Measurements from ENCODE around the gene EEF1A1. TPM values are rescaled to one million over a fixed set of nuclear protein-coding genes. Genes with fewer than 3 reads are reported as not detected.
A peak's percentile ranks its signal among the peaks of the same experiment; 100 is the strongest.
"Not testable (repeated sequence)": the region's sequence is repeated elsewhere in the genome, so short reads cannot be mapped to it uniquely, and the experiment has no call there.

Gene EEF1A1
- total and polyA plus RNA-seq, 2 experiments from 2014 or later, result 3,887 to 14,561 TPM

DNA sequence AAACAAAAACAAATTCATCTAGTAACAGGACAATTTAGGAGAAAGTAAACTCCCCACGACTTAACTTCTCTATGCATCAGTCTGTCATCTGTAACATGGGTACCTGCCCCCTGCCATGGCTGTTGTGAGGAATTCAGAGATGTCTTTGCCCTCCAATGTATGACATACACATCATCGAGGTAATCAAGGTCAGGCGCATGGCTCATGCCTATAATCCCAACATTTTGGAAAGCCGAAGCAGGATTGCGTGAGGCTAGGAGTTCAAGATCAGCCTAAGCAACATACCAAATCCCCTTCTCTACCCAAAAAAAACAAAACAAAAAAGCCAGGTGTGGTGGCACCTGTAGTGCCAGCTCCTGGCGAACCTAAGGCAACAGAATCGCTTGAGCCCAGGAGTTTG is 9.0 kb downstream of the EEF1A1 start:
- Histone ChIP-seq H3K27me3 (replicated peaks; ENCODE audit: insufficient read depth) (no peaks in the 10 kb centered on the region), H3K27ac (no peak overlapping the region), H4K20me1 (ENCODE audit: insufficient read depth) (peaks cover 21% of the 10 kb centered on the region), H3K4me1 (ENCODE audit: insufficient read depth) (peaks cover 10% of the 10 kb centered on the region), H3K9me3 (ENCODE audit: low read depth) (no peaks in the 10 kb centered on the region), H3K79me2 (ENCODE audit: insufficient read depth) (peaks cover 7% of the 10 kb centered on the region), H3F3A (ENCODE audit: insufficient read depth) (peaks cover 73% of the 10 kb centered on the region), H3K36me3 (ENCODE audit: low read depth) (peaks cover 19% of the 10 kb centered on the region), H3K9me2 (ENCODE audit: insufficient read depth) (no peaks in the 10 kb centered on the region), H3K4me2 (ENCODE audit: unreplicated experiment) (no peak overlapping the region), H2AFZ (no peak overlapping the region), H3K4me3 (no peak overlapping the region), H3K9ac (no peak overlapping the region)
- WGBS, 2 experiments (ENCODE audit: low coverage in 1 of 2, low lambda C conversion rate in 2 of 2, missing lambda C conversion rate in 2 of 2), result 94 to 96% methylated on average over 7 of the region's 7 CpGs
- peak; percentile 14 for DNase-seq
- in situ Hi-C loops (cut with MboI), result loop anchor here (25.0 kb wide), 1 partner anchor 101 kb away; no protein-coding TSS in a partner anchor
- TF ChIP-seq EZH2 (IDR thresholded peaks at IDR 0.05; ENCODE audit: insufficient read depth, poor library complexity, severe bottlenecking) (no peak), EZH2phosphoT487 (IDR thresholded peaks at IDR 0.05; ENCODE audit: insufficient read depth, low read depth) (no peak)

DNA sequence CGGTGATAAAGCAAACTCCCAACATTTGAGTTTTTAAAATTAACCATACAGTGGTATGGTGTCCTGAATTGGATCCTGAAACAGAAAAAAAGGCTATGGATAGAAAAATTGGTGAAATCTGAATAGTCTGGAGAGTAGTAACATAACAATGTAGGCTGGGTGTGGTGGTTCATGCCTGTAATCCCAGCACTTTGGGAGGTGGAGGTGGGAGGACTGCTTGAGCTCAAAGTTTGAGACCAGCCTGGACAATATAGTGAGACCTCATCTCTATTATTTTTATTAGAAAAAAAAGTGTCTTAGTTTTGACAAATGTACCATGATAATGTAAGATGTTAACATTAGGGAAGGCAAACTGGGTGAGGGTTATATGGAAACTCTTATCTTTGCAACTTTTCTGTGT is 11.0 kb downstream of the EEF1A1 start:
- H3K4me3 ChIP-seq, result no peak overlapping the region
- H3K79me2 ChIP-seq (ENCODE audit: insufficient read depth), result no peaks in the 10 kb centered on the region
- in situ Hi-C loops (cut with MboI), result loop anchor here (25.0 kb wide), 1 partner anchor 102 kb away; no protein-coding TSS in a partner anchor
- TF ChIP-seq EZH2 (IDR thresholded peaks at IDR 0.05; ENCODE audit: insufficient read depth, poor library complexity, severe bottlenecking) (no peak), EZH2phosphoT487 (IDR thresholded peaks at IDR 0.05; ENCODE audit: insufficient read depth, low read depth) (no peak)
- WGBS, 2 experiments (ENCODE audit: low coverage in 1 of 2, low lambda C conversion rate in 2 of 2, missing lambda C conversion rate in 2 of 2), result 95 to 100% methylated on average over 1 of the region's 1 CpG
- H3K27me3 ChIP-seq (replicated peaks; ENCODE audit: insufficient read depth), result no peaks in the 10 kb centered on the region
- no peak overlapping the region for H3K27ac ChIP-seq
- DNase-seq, result no peak
- H3K36me3 ChIP-seq (ENCODE audit: low read depth), result peaks cover 1% of the 10 kb centered on the region; the same call in 1 of the 2 replicates
- H3K9ac ChIP-seq, result no peak overlapping the region
- no peaks in the 10 kb centered on the region for H3K9me3 ChIP-seq (ENCODE audit: low read depth)
- H3K9me2 ChIP-seq (ENCODE audit: insufficient read depth), result no peaks in the 10 kb centered on the region
- peaks cover 54% of the 10 kb centered on the region for H3F3A ChIP-seq (ENCODE audit: insufficient read depth)
- no peak overlapping the region for H3K4me2 ChIP-seq (ENCODE audit: unreplicated experiment)
- no peak overlapping the region for H2AFZ ChIP-seq
- peaks cover 2% of the 10 kb centered on the region; the same call in 1 of the 2 replicates for H4K20me1 ChIP-seq (ENCODE audit: insufficient read depth)
- H3K4me1 ChIP-seq (ENCODE audit: insufficient read depth), result no peaks in the 10 kb centered on the region

DNA sequence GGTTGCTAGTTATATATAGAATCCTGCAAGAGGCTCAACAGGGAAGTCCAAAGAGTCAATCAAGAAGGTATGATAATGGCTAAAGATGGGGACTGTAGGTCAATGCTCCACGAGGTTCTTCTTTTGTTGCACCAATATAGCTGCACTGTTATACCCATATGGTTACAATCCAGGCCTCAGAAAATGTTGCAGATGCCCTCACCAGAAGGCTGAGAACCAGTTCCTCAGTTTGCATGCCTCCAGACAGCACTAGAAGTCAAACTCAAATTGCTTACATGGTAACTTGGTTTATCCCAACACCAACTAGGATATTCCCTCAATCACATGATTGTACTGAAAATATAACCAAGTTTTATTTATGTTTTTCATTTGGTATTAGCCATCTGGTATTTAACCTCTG is 12.1 kb downstream of the EEF1A1 start:
- H3K79me2 ChIP-seq (ENCODE audit: insufficient read depth), result no peaks in the 10 kb centered on the region
- no peaks in the 10 kb centered on the region for H3K9me2 ChIP-seq (ENCODE audit: insufficient read depth)
- no peak overlapping the region for H3K9ac ChIP-seq
- peaks cover 46% of the 10 kb centered on the region for H3F3A ChIP-seq (ENCODE audit: insufficient read depth)
- H3K4me3 ChIP-seq, result no peak overlapping the region
- H3K4me1 ChIP-seq (ENCODE audit: insufficient read depth), result no peaks in the 10 kb centered on the region
- TF ChIP-seq EZH2 (IDR thresholded peaks at IDR 0.05; ENCODE audit: insufficient read depth, poor library complexity, severe bottlenecking) (no peak), EZH2phosphoT487 (IDR thresholded peaks at IDR 0.05; ENCODE audit: insufficient read depth, low read depth) (no peak)
- no peak overlapping the region for H3K4me2 ChIP-seq (ENCODE audit: unreplicated experiment)
- no peaks in the 10 kb centered on the region for H4K20me1 ChIP-seq (ENCODE audit: insufficient read depth)
- 5 to 9% methylated on average over 1 of the region's 1 CpG for WGBS, 2 experiments (ENCODE audit: low coverage in 1 of 2, low lambda C conversion rate in 2 of 2, missing lambda C conversion rate in 2 of 2)
- no peaks in the 10 kb centered on the region for H3K27me3 ChIP-seq (replicated peaks; ENCODE audit: insufficient read depth)
- no peaks in the 10 kb centered on the region for H3K9me3 ChIP-seq (ENCODE audit: low read depth)
- H3K36me3 ChIP-seq (ENCODE audit: low read depth), result 0 out of 2 replicates have a peak, but pooled peaks cover 3% of the 10 kb centered on the region
- DNase-seq, result no peak
- no peak overlapping the region for H3K27ac ChIP-seq
- in situ Hi-C loops (cut with MboI), result loop anchor here (25.0 kb wide), 1 partner anchor 104 kb away; no protein-coding TSS in a partner anchor
- no peak overlapping the region for H2AFZ ChIP-seq

DNA sequence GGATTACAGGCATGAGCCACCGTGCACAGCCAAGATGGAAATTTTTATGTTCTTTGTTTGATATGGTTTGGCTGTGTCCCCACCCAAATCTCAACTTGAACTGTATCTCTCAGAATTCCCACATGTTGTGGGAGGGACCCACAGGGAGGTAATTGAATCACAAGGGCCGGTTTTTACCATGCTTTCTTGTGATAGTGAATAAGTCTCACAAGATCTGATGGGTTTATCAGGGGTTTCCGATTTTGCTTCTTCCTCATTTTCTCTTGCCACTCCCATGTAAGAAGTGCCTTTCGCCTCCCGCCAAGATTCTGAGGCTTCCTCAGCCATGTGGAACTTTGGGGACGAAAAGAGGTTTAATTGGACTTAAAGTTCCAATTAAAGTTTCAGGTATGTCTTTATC is 14.6 kb downstream of the EEF1A1 start:
- Histone ChIP-seq H3K4me2 (ENCODE audit: unreplicated experiment) (no peak overlapping the region), H3K36me3 (ENCODE audit: low read depth) (peaks cover 16% of the 10 kb centered on the region), H3K27me3 (replicated peaks; ENCODE audit: insufficient read depth) (no peaks in the 10 kb centered on the region), H3K79me2 (ENCODE audit: insufficient read depth) (no peaks in the 10 kb centered on the region), H3K4me1 (ENCODE audit: insufficient read depth) (no peaks in the 10 kb centered on the region), H3F3A (ENCODE audit: insufficient read depth) (peaks cover 36% of the 10 kb centered on the region), H4K20me1 (ENCODE audit: insufficient read depth) (no peaks in the 10 kb centered on the region), H3K27ac (no peak overlapping the region), H3K4me3 (no peak overlapping the region), H3K9ac (no peak overlapping the region), H3K9me3 (ENCODE audit: low read depth) (no peaks in the 10 kb centered on the region), H2AFZ (no peak overlapping the region), H3K9me2 (ENCODE audit: insufficient read depth) (no peaks in the 10 kb centered on the region)
- TF ChIP-seq EZH2 (IDR thresholded peaks at IDR 0.05; ENCODE audit: insufficient read depth, poor library complexity, severe bottlenecking) (no peak), EZH2phosphoT487 (IDR thresholded peaks at IDR 0.05; ENCODE audit: insufficient read depth, low read depth) (no peak)
- 89 to 92% methylated on average over 6 of the region's 6 CpGs for WGBS, 2 experiments (ENCODE audit: low coverage in 1 of 2, low lambda C conversion rate in 2 of 2, missing lambda C conversion rate in 2 of 2)
- no peak for DNase-seq
- in situ Hi-C loops (cut with MboI), result loop anchor here (25.0 kb wide), 1 partner anchor 106 kb away; no protein-coding TSS in a partner anchor

DNA sequence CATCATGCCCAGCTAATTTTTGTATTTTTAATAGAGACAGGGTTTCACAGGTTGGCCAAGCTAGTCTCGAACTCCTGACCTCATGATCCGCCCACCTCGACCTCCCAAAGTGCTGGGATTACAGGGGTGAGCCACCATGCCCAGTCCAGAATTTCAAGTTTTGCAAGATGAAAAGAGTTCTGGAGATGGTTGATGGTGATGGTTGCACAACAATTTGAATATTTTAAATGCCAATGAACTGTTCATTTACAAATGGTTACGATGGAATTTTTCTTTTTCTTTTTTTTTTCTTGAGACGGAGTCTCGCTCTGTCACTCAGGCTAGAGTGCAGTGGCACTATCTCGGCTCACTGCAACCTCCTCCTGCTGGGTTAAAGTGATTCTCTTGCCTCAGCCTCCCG is 15.1 kb downstream of the EEF1A1 start:
- H3K27ac ChIP-seq; H4K20me1 ChIP-seq (ENCODE audit: insufficient read depth); H3K4me2 ChIP-seq (ENCODE audit: unreplicated experiment); H3K9ac ChIP-seq; DNase-seq; H3K9me3 ChIP-seq (ENCODE audit: low read depth); H3K27me3 ChIP-seq (replicated peaks; ENCODE audit: insufficient read depth); H2AFZ ChIP-seq; H3K4me1 ChIP-seq (ENCODE audit: insufficient read depth); H3K4me3 ChIP-seq; H3K79me2 ChIP-seq (ENCODE audit: insufficient read depth); H3K9me2 ChIP-seq (ENCODE audit: insufficient read depth): not testable (repeated sequence)
- Histone ChIP-seq H3F3A (ENCODE audit: insufficient read depth) (peaks cover 38% of the 10 kb centered on the region; the same call in 1 of the 2 replicates), H3K36me3 (ENCODE audit: low read depth) (peaks cover 21% of the 10 kb centered on the region)
- 92 to 97% methylated on average over 8 of the region's 8 CpGs for WGBS, 2 experiments (ENCODE audit: low coverage in 1 of 2, low lambda C conversion rate in 2 of 2, missing lambda C conversion rate in 2 of 2)
- in situ Hi-C loops (cut with MboI), result loop anchor here (25.0 kb wide), 1 partner anchor 107 kb away; no protein-coding TSS in a partner anchor
